PC-9 (cell line): ENCODE results near the gene STIMATE.

Experiments
- CTCF ChIP-seq: fragments of 200-600 bp; sonication (generic); conservative IDR thresholded peaks from 2 replicates; pipeline ENCODE4 v1.6.1; 2017; ENCODE audit warnings: mixed run types, antibody characterized with exemption, mild to moderate bottlenecking, moderate library complexity
- EZH2 ChIP-seq: fragments of 200-600 bp; sonication (generic); IDR thresholded peaks from 2 replicates; pipeline ENCODE4 v1.8.0; 2017; ENCODE audit warnings: antibody characterized with exemption, low read depth

DNA sequence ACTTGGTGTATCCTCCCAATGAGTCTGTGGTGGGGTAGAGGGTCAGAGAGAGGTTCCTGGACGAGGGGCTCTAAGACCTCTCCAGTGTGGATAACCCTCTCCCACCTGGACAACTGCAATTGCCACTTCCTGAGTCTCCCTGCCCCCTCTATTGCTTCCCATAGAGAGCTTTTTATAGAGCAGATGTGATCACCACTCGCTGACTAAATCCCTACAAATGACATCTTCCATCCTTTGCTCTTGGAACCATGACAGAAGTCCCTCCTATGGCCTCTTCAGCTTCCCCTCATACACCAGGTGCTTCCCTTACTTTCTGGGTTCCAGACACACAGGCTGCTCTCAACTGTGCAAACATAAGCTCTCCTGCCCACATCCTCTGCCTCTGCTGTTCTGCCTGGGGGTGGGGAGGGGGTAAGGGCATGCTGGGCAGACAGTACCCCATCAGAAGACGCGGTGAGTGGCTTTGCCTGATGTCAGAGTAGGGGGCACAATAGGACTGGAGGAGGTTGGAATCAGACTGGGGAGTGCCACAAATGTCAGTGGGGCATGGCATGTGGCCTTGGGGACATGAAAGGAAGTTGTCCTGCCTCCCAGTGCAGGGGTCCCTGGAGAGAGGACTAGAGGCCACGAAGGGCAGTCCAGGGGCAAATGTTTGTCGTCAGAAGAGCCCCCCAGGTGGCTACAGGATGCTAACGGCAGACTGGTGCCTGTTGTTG lies 87.5 kb downstream of the STIMATE start:
- TF ChIP-seq CTCF (no peak), EZH2 (no peak)
